Urothelium cell line (cell line): Measurements from ENCODE around the gene TPRX1.

Source experiments
- DNase-seq: peaks from one replicate; pipeline ENCODE4 v3.0.0; 2011; ENCODE audit warnings: low spot score, mixed read lengths
- FAIRE-seq: peaks from 2 replicates; lab custom pipeline; 2011; peaks lifted over from hg19 to GRCh38; lab: Jason Lieb, UNC

The TPRX1 gene

DNA sequence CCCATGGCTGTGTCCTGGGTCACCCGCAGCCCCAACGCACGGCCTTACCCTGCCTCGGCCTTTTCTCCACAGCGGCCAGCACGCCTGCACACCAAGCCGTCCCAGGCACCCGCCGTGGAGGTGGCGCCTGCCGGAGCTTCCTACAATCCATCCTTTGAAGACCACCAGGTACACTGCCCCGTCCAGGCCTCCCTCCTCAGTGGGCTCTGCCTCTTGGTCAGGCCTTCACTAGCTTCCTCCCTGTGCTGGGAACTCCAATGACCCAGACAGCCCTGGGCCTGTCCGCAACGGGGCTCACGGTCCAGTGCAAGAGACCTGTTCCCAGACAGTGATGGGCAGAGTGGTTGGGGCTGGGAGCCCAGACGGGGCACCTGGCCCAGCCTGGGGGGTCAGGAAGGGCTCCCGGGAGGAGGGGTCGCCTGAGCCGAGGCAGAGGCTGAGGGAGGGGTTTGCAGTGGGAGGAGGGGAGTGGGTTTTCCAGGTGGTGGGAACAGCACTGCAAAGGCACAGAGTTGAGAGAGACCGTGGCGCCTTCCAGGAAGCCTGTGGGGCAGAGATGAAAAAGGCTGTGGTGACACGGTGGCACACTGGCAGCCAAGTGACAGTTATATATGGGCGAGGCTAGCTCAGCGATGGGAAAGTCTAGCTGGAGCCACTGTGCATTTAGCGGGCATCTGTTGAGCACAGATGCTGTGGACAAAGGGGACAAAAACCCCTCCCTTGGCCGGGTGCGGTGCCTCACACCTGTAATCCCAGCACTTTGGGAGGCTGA is 51.7 kb downstream of the TPRX1 start:
- FAIRE-seq = no peak
- no peak for DNase-seq
